ENCODE measurements around the gene TMPRSS13.

TMPRSS13 gene

GRCh38 chr11:117910525-117910924, 18.7 kb downstream of the TMPRSS13 start:
- no peak for DNase-seq

- no peak for DNase-seq
These were observed 19.4 kb downstream of the TMPRSS13 start for GRCh38 chr11:117909611-117910382.

GRCh38 chr11:117908959-117909610, 20.1 kb downstream of the TMPRSS13 start:
- DNase-seq: no peak

GRCh38 chr11:117908109-117908895, 20.9 kb downstream of the TMPRSS13 start:
- DNase-seq: no peak

- DNase-seq: no peak
These were observed 21.7 kb downstream of the TMPRSS13 start for GRCh38 chr11:117907276-117908108.

- no peak for DNase-seq
These were observed 22.5 kb downstream of the TMPRSS13 start for GRCh38 chr11:117906710-117907109.

- DNase-seq: no peak
These were observed 23.1 kb downstream of the TMPRSS13 start for GRCh38 chr11:117906126-117906525.

- no peak for DNase-seq
These were observed 23.7 kb downstream of the TMPRSS13 start for GRCh38 chr11:117905524-117905923.

- DNase-seq: no peak
These were observed 25.5 kb downstream of the TMPRSS13 start for GRCh38 chr11:117903505-117904382.

GRCh38 chr11:117902001-117902845, 27.0 kb downstream of the TMPRSS13 start:
- DNase-seq: no peak

- DNase-seq: no peak
These were observed 27.6 kb downstream of the TMPRSS13 start for GRCh38 chr11:117901601-117902000.

GRCh38 chr11:117900720-117901440, 28.3 kb downstream of the TMPRSS13 start:
- DNase-seq: no peak

- no peak for DNase-seq
These were observed 29.0 kb downstream of the TMPRSS13 start for GRCh38 chr11:117900121-117900648.

- no peak for DNase-seq
These were observed 31.1 kb downstream of the TMPRSS13 start for GRCh38 chr11:117898059-117898458.

GRCh38 chr11:117892651-117893050, 36.6 kb downstream of the TMPRSS13 start:
- no peak for DNase-seq

GRCh38 chr11:117891362-117891761, 37.8 kb downstream of the TMPRSS13 start:
- no peak for DNase-seq

- no peak for DNase-seq
These were observed 41.0 kb downstream of the TMPRSS13 start for GRCh38 chr11:117888139-117888566.

- DNase-seq: no peak
These were observed 41.6 kb downstream of the TMPRSS13 start for GRCh38 chr11:117887431-117888138.

GRCh38 chr11:117885777-117886176, 43.4 kb downstream of the TMPRSS13 start:
- DNase-seq: no peak
